ENCODE results near the gene IGF2BP1. TPM values are rescaled to one million over a fixed set of nuclear protein-coding genes. Genes with fewer than 3 reads are reported as not detected.
"Not testable (repeated sequence)": the region's sequence is repeated elsewhere in the genome, so short reads cannot be mapped to it uniquely, and the experiment has no call there.

Gene IGF2BP1
- total RNA-seq, 1 experiment from 2014 or later: 105 TPM

- no peak for DNase-seq
- Histone ChIP-seq H3K27me3 (ENCODE audit: control insufficient read depth, insufficient read depth, low read length) (no peaks in the 10 kb centered on the region), H3K36me3 (replicated peaks; ENCODE audit: control insufficient read depth, insufficient read depth, low read length) (no peaks in the 10 kb centered on the region), H3K4me3 (ENCODE audit: insufficient read depth, low read depth, low read length) (no peak overlapping the region)
Measured at GRCh38 chr17:49076573-49077384, 79.6 kb downstream of the IGF2BP1 start.

- no peak overlapping the region for H3K4me3 ChIP-seq (ENCODE audit: insufficient read depth, low read depth, low read length)
- DNase-seq: no peak
- no peaks in the 10 kb centered on the region for H3K27me3 ChIP-seq (ENCODE audit: control insufficient read depth, insufficient read depth, low read length)
- no peaks in the 10 kb centered on the region for H3K36me3 ChIP-seq (replicated peaks; ENCODE audit: control insufficient read depth, insufficient read depth, low read length)
Measured at GRCh38 chr17:49078248-49078647, 81.1 kb downstream of the IGF2BP1 start.

GRCh38 chr17:49079840-49080663 lies 82.9 kb downstream of the IGF2BP1 start:
- no peaks in the 10 kb centered on the region for H3K27me3 ChIP-seq (ENCODE audit: control insufficient read depth, insufficient read depth, low read length)
- DNase-seq: no peak
- H3K4me3 ChIP-seq (ENCODE audit: insufficient read depth, low read depth, low read length): no peak overlapping the region
- H3K36me3 ChIP-seq (replicated peaks; ENCODE audit: control insufficient read depth, insufficient read depth, low read length): no peaks in the 10 kb centered on the region

GRCh38 chr17:49082231-49082630 lies 85.0 kb downstream of the IGF2BP1 start:
- Histone ChIP-seq H3K36me3 (replicated peaks; ENCODE audit: control insufficient read depth, insufficient read depth, low read length) (no peaks in the 10 kb centered on the region), H3K27me3 (ENCODE audit: control insufficient read depth, insufficient read depth, low read length) (no peaks in the 10 kb centered on the region), H3K4me3 (ENCODE audit: insufficient read depth, low read depth, low read length) (no peak overlapping the region)
- DNase-seq: no peak

GRCh38 chr17:49085046-49085445 lies 87.9 kb downstream of the IGF2BP1 start:
- not testable (repeated sequence) for H3K4me3 ChIP-seq (ENCODE audit: insufficient read depth, low read depth, low read length); H3K27me3 ChIP-seq (ENCODE audit: control insufficient read depth, insufficient read depth, low read length); DNase-seq; H3K36me3 ChIP-seq (replicated peaks; ENCODE audit: control insufficient read depth, insufficient read depth, low read length)

GRCh38 chr17:49085565-49086315 lies 88.6 kb downstream of the IGF2BP1 start:
- Histone ChIP-seq H3K4me3 (ENCODE audit: insufficient read depth, low read depth, low read length) (no peak overlapping the region), H3K36me3 (replicated peaks; ENCODE audit: control insufficient read depth, insufficient read depth, low read length) (no peaks in the 10 kb centered on the region), H3K27me3 (ENCODE audit: control insufficient read depth, insufficient read depth, low read length) (no peaks in the 10 kb centered on the region)
- DNase-seq: no peak

- H3K4me3 ChIP-seq (ENCODE audit: insufficient read depth, low read depth, low read length): no peak overlapping the region
- DNase-seq: no peak
- no peaks in the 10 kb centered on the region for H3K36me3 ChIP-seq (replicated peaks; ENCODE audit: control insufficient read depth, insufficient read depth, low read length)
- H3K27me3 ChIP-seq (ENCODE audit: control insufficient read depth, insufficient read depth, low read length): no peaks in the 10 kb centered on the region
Measured at GRCh38 chr17:49086316-49086605, 89.1 kb downstream of the IGF2BP1 start.

- Histone ChIP-seq H3K36me3 (replicated peaks; ENCODE audit: control insufficient read depth, insufficient read depth, low read length) (no peaks in the 10 kb centered on the region), H3K4me3 (ENCODE audit: insufficient read depth, low read depth, low read length) (no peak overlapping the region), H3K27me3 (ENCODE audit: control insufficient read depth, insufficient read depth, low read length) (no peaks in the 10 kb centered on the region)
- no peak for DNase-seq
Measured at GRCh38 chr17:49086649-49087048, 89.5 kb downstream of the IGF2BP1 start.

- no peaks in the 10 kb centered on the region for H3K36me3 ChIP-seq (replicated peaks; ENCODE audit: control insufficient read depth, insufficient read depth, low read length)
- H3K4me3 ChIP-seq (ENCODE audit: insufficient read depth, low read depth, low read length): no peak overlapping the region
- no peaks in the 10 kb centered on the region for H3K27me3 ChIP-seq (ENCODE audit: control insufficient read depth, insufficient read depth, low read length)
- DNase-seq: no peak
Measured at GRCh38 chr17:49089094-49089493, 91.9 kb downstream of the IGF2BP1 start.

GRCh38 chr17:49090878-49091594 lies 93.9 kb downstream of the IGF2BP1 start:
- Histone ChIP-seq H3K36me3 (replicated peaks; ENCODE audit: control insufficient read depth, insufficient read depth, low read length) (no peaks in the 10 kb centered on the region), H3K27me3 (ENCODE audit: control insufficient read depth, insufficient read depth, low read length) (no peaks in the 10 kb centered on the region), H3K4me3 (ENCODE audit: insufficient read depth, low read depth, low read length) (no peak overlapping the region)
- DNase-seq: no peak

- Histone ChIP-seq H3K4me3 (ENCODE audit: insufficient read depth, low read depth, low read length) (no peak overlapping the region), H3K36me3 (replicated peaks; ENCODE audit: control insufficient read depth, insufficient read depth, low read length) (no peaks in the 10 kb centered on the region), H3K27me3 (ENCODE audit: control insufficient read depth, insufficient read depth, low read length) (no peaks in the 10 kb centered on the region)
- no peak for DNase-seq
Measured at GRCh38 chr17:49093131-49093530, 95.9 kb downstream of the IGF2BP1 start.

GRCh38 chr17:49100601-49101000 lies 103.4 kb downstream of the IGF2BP1 start:
- H3K27me3 ChIP-seq (ENCODE audit: control insufficient read depth, insufficient read depth, low read length): no peaks in the 10 kb centered on the region
- H3K4me3 ChIP-seq (ENCODE audit: insufficient read depth, low read depth, low read length): no peak overlapping the region
- DNase-seq: no peak
- H3K36me3 ChIP-seq (replicated peaks; ENCODE audit: control insufficient read depth, insufficient read depth, low read length): no peaks in the 10 kb centered on the region

- DNase-seq: no peak
- Histone ChIP-seq H3K36me3 (replicated peaks; ENCODE audit: control insufficient read depth, insufficient read depth, low read length) (no peaks in the 10 kb centered on the region), H3K27me3 (ENCODE audit: control insufficient read depth, insufficient read depth, low read length) (no peaks in the 10 kb centered on the region), H3K4me3 (ENCODE audit: insufficient read depth, low read depth, low read length) (no peak overlapping the region)
Measured at GRCh38 chr17:49101054-49101534, 103.9 kb downstream of the IGF2BP1 start.

GRCh38 chr17:49103360-49103759 lies 106.2 kb downstream of the IGF2BP1 start:
- not testable (repeated sequence) for H3K4me3 ChIP-seq (ENCODE audit: insufficient read depth, low read depth, low read length); H3K27me3 ChIP-seq (ENCODE audit: control insufficient read depth, insufficient read depth, low read length); H3K36me3 ChIP-seq (replicated peaks; ENCODE audit: control insufficient read depth, insufficient read depth, low read length); DNase-seq
